Measurements from ENCODE around the gene SERPINB2.

SERPINB2 gene

GRCh38 chr18:63887424-63887823 lies at the start of gene SERPINB2:
Gene SERPINB2 (plus strand): TSS chr18:63887705. CDS start chr18:63891445, 3,740 bp downstream.
- Histone ChIP-seq H3K9me3 (ENCODE audit: control insufficient read depth, low read length) (no peaks in the 10 kb centered on the region), H3K4me3 (ENCODE audit: low read depth, low read length) (no peak within 1 kb of the TSS), H3K36me3 (ENCODE audit: control insufficient read depth, insufficient read depth, low read length) (no peaks in the 10 kb centered on the region), H3K79me2 (no peaks in the 10 kb centered on the region), H2AFZ (peak within 1 kb of the TSS; percentile 51), H3K4me2 (ENCODE audit: low read length) (no peak within 1 kb of the TSS), H3K4me1 (peaks cover 19% of the 10 kb centered on the region), H3K9ac (no peak within 1 kb of the TSS), H3K27ac (peak within 1 kb of the TSS; percentile 12), H3K27me3 (ENCODE audit: control insufficient read depth, insufficient read depth, low read length) (no peaks in the 10 kb centered on the region)
- TF ChIP-seq, protein P1, sequence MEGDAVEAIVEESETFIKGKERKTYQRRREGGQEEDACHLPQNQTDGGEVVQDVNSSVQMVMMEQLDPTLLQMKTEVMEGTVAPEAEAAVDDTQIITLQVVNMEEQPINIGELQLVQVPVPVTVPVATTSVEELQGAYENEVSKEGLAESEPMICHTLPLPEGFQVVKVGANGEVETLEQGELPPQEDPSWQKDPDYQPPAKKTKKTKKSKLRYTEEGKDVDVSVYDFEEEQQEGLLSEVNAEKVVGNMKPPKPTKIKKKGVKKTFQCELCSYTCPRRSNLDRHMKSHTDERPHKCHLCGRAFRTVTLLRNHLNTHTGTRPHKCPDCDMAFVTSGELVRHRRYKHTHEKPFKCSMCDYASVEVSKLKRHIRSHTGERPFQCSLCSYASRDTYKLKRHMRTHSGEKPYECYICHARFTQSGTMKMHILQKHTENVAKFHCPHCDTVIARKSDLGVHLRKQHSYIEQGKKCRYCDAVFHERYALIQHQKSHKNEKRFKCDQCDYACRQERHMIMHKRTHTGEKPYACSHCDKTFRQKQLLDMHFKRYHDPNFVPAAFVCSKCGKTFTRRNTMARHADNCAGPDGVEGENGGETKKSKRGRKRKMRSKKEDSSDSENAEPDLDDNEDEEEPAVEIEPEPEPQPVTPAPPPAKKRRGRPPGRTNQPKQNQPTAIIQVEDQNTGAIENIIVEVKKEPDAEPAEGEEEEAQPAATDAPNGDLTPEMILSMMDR (IDR thresholded peaks at IDR 0.05) = no peak

- no peak overlapping the region for H3K4me2 ChIP-seq (ENCODE audit: low read length)
- no peak overlapping the region for H3K4me3 ChIP-seq (ENCODE audit: low read depth, low read length)
- TF ChIP-seq, protein P1 (IDR thresholded peaks at IDR 0.05) = no peak
- H3K36me3 ChIP-seq (ENCODE audit: control insufficient read depth, insufficient read depth, low read length) = no peaks in the 10 kb centered on the region
- no peak overlapping the region for H2AFZ ChIP-seq
- H3K79me2 ChIP-seq = no peaks in the 10 kb centered on the region
- H3K27ac ChIP-seq = no peak overlapping the region
- H3K4me1 ChIP-seq = no peaks in the 10 kb centered on the region
- no peaks in the 10 kb centered on the region for H3K27me3 ChIP-seq (ENCODE audit: control insufficient read depth, insufficient read depth, low read length)
- H3K9ac ChIP-seq = no peak overlapping the region
- no peaks in the 10 kb centered on the region for H3K9me3 ChIP-seq (ENCODE audit: control insufficient read depth, low read length)
Observed at GRCh38 chr18:63843008-63843407, 44.5 kb upstream of the SERPINB2 start.

DNA sequence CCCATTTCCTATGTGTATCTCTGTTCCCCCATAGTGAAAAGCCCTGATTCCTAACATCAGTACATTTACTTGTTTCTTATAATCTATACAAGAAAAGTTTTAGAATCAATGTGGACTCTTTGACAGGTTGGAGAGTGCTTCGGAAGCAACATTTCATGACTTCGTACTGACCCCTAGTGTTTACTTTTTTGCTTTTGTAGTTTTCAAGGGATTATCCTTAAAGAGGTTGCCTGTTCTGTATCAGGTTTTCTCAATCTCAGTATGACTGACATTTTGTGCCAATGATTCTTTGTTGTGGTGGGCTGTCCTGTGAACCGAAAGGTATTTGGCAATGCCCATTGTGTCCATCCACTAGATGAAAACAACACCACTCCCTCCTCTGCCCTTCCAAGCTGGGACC lies 43.3 kb upstream of the SERPINB2 start:
- H3K27me3 ChIP-seq (ENCODE audit: control insufficient read depth, insufficient read depth, low read length) = no peaks in the 10 kb centered on the region
- no peak overlapping the region for H3K9ac ChIP-seq
- H3K36me3 ChIP-seq (ENCODE audit: control insufficient read depth, insufficient read depth, low read length) = no peaks in the 10 kb centered on the region
- no peaks in the 10 kb centered on the region for H3K4me1 ChIP-seq
- H3K4me3 ChIP-seq (ENCODE audit: low read depth, low read length) = no peak overlapping the region
- no peak overlapping the region for H2AFZ ChIP-seq
- H3K79me2 ChIP-seq = no peaks in the 10 kb centered on the region
- no peaks in the 10 kb centered on the region for H3K9me3 ChIP-seq (ENCODE audit: control insufficient read depth, low read length)
- TF ChIP-seq, protein P1 (IDR thresholded peaks at IDR 0.05) = peak; percentile 22
- no peak overlapping the region for H3K27ac ChIP-seq
- H3K4me2 ChIP-seq (ENCODE audit: low read length) = no peak overlapping the region

- Histone ChIP-seq H3K9me3 (ENCODE audit: control insufficient read depth, low read length) (no peaks in the 10 kb centered on the region), H3K79me2 (no peaks in the 10 kb centered on the region), H3K4me2 (ENCODE audit: low read length) (no peak overlapping the region), H3K27ac (no peak overlapping the region), H3K4me3 (ENCODE audit: low read depth, low read length) (no peak overlapping the region), H3K27me3 (ENCODE audit: control insufficient read depth, insufficient read depth, low read length) (no peaks in the 10 kb centered on the region), H3K9ac (no peak overlapping the region), H3K36me3 (ENCODE audit: control insufficient read depth, insufficient read depth, low read length) (no peaks in the 10 kb centered on the region), H3K4me1 (no peaks in the 10 kb centered on the region), H2AFZ (no peak overlapping the region)
- TF ChIP-seq, protein P1 (IDR thresholded peaks at IDR 0.05) = no peak
Observed at GRCh38 chr18:63848159-63848558, 39.3 kb upstream of the SERPINB2 start.

GRCh38 chr18:63850020-63850419 lies 37.5 kb upstream of the SERPINB2 start:
- Histone ChIP-seq H3K9ac (no peak overlapping the region), H3K36me3 (ENCODE audit: control insufficient read depth, insufficient read depth, low read length) (no peaks in the 10 kb centered on the region), H3K4me2 (ENCODE audit: low read length) (no peak overlapping the region), H3K27ac (no peak overlapping the region), H3K4me1 (no peaks in the 10 kb centered on the region), H2AFZ (no peak overlapping the region), H3K79me2 (no peaks in the 10 kb centered on the region), H3K4me3 (ENCODE audit: low read depth, low read length) (no peak overlapping the region), H3K9me3 (ENCODE audit: control insufficient read depth, low read length) (no peaks in the 10 kb centered on the region), H3K27me3 (ENCODE audit: control insufficient read depth, insufficient read depth, low read length) (no peaks in the 10 kb centered on the region)
- TF ChIP-seq, protein P1 (IDR thresholded peaks at IDR 0.05) = peak; percentile 9

Data from parathyroid adenoma (tissue), 2 donors.